ENCODE measurements around the gene CERK.
A peak's percentile ranks its signal among the peaks of the same experiment; 100 is the strongest.

The CERK gene

GRCh38 chr22:46681010-46681409, 57.0 kb downstream of the CERK start:
- ChIA-PET CTCF (no interaction called here), POLR2A (no interaction called here)

DNA sequence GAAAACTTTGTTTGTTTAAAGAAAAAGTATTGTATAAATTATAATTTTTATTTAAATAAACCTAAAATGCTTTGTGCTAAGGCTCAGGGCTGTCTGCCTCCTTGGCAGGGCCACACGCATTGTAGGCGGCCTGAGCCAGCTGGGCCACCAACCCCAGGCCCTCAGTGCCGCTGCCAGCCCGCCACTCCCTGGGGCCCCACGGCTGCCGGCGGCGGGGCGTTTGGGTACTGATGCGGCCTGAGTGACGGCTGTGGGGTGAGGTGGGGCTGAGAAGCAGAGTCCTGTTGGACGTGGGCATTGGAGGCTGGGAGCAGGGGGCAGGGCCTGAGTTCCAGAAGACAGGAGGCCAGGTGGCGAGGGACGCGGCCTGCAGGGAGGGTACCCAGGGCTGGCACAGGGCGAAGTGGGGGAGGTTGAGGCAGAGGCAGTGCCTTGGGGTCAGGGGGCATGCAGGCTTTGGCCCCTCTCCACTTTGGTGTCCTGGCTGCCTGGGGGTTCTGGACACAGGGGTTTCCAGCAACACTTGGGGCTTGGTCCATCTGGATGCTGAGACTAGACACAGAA, 58.3 kb downstream of the CERK start:
- Histone ChIP-seq H3K4me3 (ENCODE audit: control insufficient read depth in 1 of 7, extremely low read depth in 1 of 7, insufficient read depth in 4 of 7, low read depth in 2 of 7, low read length in 6 of 7) (no peak overlapping the region), H3K27me3 (replicated peaks in 2 of 5; ENCODE audit: control insufficient read depth in 4 of 5, insufficient read depth in 5 of 5, low read length in 4 of 5) (no peaks in the 10 kb centered on the region), H3K4me1 (ENCODE audit: control extremely low read depth in 1 of 4, control insufficient read depth in 4 of 4, insufficient read depth in 4 of 4, low read length in 3 of 4) (peaks cover 3 to 50% (median 29%) of the 10 kb centered on the region in 4 experiments), H3K9me3 (ENCODE audit: control extremely low read depth in 1 of 5, control insufficient read depth in 4 of 5, insufficient read depth in 2 of 5, low read depth in 1 of 5, low read length in 4 of 5) (no peaks in the 10 kb centered on the region), H3K27ac (ENCODE audit: insufficient read depth in 1 of 2, low read depth in 1 of 2, low read length in 2 of 2, poor library complexity in 1 of 2, severe bottlenecking in 2 of 2) (no peak overlapping the region), H3K36me3 (ENCODE audit: control insufficient read depth in 4 of 4, insufficient read depth in 4 of 4, low read length in 3 of 4) (peaks cover 3 to 60% (median 24%) of the 10 kb centered on the region in 4 experiments)
- CTCF ChIA-PET = interaction anchor here (1.4 kb wide), 1 partner anchor 53 kb away, joined by 3 read pairs; no protein-coding TSS in a partner anchor
- 97% methylated on average over 16 of the region's 16 CpGs for WGBS (ENCODE audit: insufficient coverage)
- no peak for DNase-seq
- POLR2A ChIA-PET = no interaction called here

More at GRCh38 chr22:46681010-46681409, 57.0 kb downstream of the CERK start:
- Histone ChIP-seq H3K4me3 (ENCODE audit: control insufficient read depth in 1 of 7, extremely low read depth in 1 of 7, insufficient read depth in 4 of 7, low read depth in 2 of 7, low read length in 6 of 7) (no peak overlapping the region), H3K9me3 (ENCODE audit: control extremely low read depth in 1 of 5, control insufficient read depth in 4 of 5, insufficient read depth in 2 of 5, low read depth in 1 of 5, low read length in 4 of 5) (no peaks in the 10 kb centered on the region), H3K27ac (ENCODE audit: insufficient read depth in 1 of 2, low read depth in 1 of 2, low read length in 2 of 2, poor library complexity in 1 of 2, severe bottlenecking in 2 of 2) (no peak overlapping the region), H3K36me3 (ENCODE audit: control insufficient read depth in 4 of 4, insufficient read depth in 4 of 4, low read length in 3 of 4) (peaks cover 3 to 52% (median 25%) of the 10 kb centered on the region in 4 experiments), H3K4me1 (ENCODE audit: control extremely low read depth in 1 of 4, control insufficient read depth in 4 of 4, insufficient read depth in 4 of 4, low read length in 3 of 4) (peaks cover 9 to 50% (median 29%) of the 10 kb centered on the region in 4 experiments), H3K27me3 (replicated peaks in 2 of 5; ENCODE audit: control insufficient read depth in 4 of 5, insufficient read depth in 5 of 5, low read length in 4 of 5) (no peaks in the 10 kb centered on the region)
- WGBS (ENCODE audit: insufficient coverage) = 96% methylated on average over 7 of the region's 7 CpGs
- peak in 2 of 3 donors; percentile 34 to 38 for DNase-seq

GRCh38 chr22:46678785-46679700, 59.0 kb downstream of the CERK start:
- Histone ChIP-seq H3K4me3 (ENCODE audit: control insufficient read depth in 1 of 7, extremely low read depth in 1 of 7, insufficient read depth in 4 of 7, low read depth in 2 of 7, low read length in 6 of 7) (no peak overlapping the region), H3K4me1 (ENCODE audit: control extremely low read depth in 1 of 4, control insufficient read depth in 4 of 4, insufficient read depth in 4 of 4, low read length in 3 of 4) (peaks cover 3 to 48% (median 31%) of the 10 kb centered on the region in 4 experiments), H3K9me3 (ENCODE audit: control extremely low read depth in 1 of 5, control insufficient read depth in 4 of 5, insufficient read depth in 2 of 5, low read depth in 1 of 5, low read length in 4 of 5) (no peaks in the 10 kb centered on the region), H3K27me3 (replicated peaks in 2 of 5; ENCODE audit: control insufficient read depth in 4 of 5, insufficient read depth in 5 of 5, low read length in 4 of 5) (no peaks in the 10 kb centered on the region), H3K36me3 (ENCODE audit: control insufficient read depth in 4 of 4, insufficient read depth in 4 of 4, low read length in 3 of 4) (peaks cover 3 to 57% (median 24%) of the 10 kb centered on the region in 4 experiments), H3K27ac (ENCODE audit: insufficient read depth in 1 of 2, low read depth in 1 of 2, low read length in 2 of 2, poor library complexity in 1 of 2, severe bottlenecking in 2 of 2) (no peak overlapping the region)
- POLR2A ChIA-PET = no interaction called here
- DNase-seq = no peak
- CTCF ChIA-PET = interaction anchor here (1.0 to 1.4 kb wide), 2 partner anchors 53 to 115 kb away, joined by 3 read pairs; no protein-coding TSS in a partner anchor
- 98% methylated on average over 29 of the region's 44 CpGs for WGBS (ENCODE audit: insufficient coverage)

DNA sequence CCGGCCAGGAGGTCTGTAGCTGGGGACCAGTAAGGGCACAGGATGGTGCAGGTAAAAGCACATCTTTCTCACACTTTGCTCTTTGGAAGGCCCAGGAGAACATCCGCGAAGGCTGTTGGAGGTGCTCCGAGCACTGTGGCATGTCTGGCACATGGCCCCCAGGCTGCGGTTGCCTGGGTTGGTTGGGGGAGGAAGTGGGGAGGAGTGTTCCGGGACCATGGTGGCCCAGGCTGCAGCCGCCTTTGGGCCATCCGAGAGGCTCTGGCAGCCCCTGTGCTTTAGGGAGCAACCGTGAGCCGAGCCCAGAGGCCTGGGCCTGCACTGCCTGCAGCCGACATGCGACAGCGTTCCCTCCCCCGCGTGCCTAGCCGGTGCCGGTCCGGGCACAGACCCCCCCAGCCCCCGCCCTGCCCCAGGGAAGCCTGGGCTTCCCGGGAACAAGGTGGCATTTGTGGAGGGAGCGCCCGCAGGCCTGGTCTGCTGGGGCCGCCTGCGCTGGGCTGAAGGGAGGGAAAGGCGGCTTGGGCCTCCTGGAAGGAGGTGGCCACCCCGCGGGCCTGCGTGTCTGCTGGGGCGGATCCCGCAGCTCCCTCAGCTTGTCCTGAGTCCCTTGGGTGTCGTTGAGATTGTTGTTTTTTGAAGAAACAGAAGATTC, 59.9 kb downstream of the CERK start:
- ChIA-PET POLR2A (no interaction called here), CTCF (interaction anchor here (1.0 to 1.3 kb wide), 2 partner anchors 114 to 115 kb away, joined by 3 read pairs; no protein-coding TSS in a partner anchor)
- Histone ChIP-seq H3K36me3 (ENCODE audit: control insufficient read depth in 4 of 4, insufficient read depth in 4 of 4, low read length in 3 of 4) (peaks cover 3 to 61% (median 25%) of the 10 kb centered on the region in 4 experiments), H3K4me1 (ENCODE audit: control extremely low read depth in 1 of 4, control insufficient read depth in 4 of 4, insufficient read depth in 4 of 4, low read length in 3 of 4) (peaks cover 0 to 55% (median 38%) of the 10 kb centered on the region in 4 experiments), H3K4me3 (ENCODE audit: control insufficient read depth in 1 of 7, extremely low read depth in 1 of 7, insufficient read depth in 4 of 7, low read depth in 2 of 7, low read length in 6 of 7) (no peak overlapping the region), H3K27me3 (replicated peaks in 2 of 5; ENCODE audit: control insufficient read depth in 4 of 5, insufficient read depth in 5 of 5, low read length in 4 of 5) (no peaks in the 10 kb centered on the region), H3K9me3 (ENCODE audit: control extremely low read depth in 1 of 5, control insufficient read depth in 4 of 5, insufficient read depth in 2 of 5, low read depth in 1 of 5, low read length in 4 of 5) (no peaks in the 10 kb centered on the region), H3K27ac (ENCODE audit: insufficient read depth in 1 of 2, low read depth in 1 of 2, low read length in 2 of 2, poor library complexity in 1 of 2, severe bottlenecking in 2 of 2) (no peak overlapping the region)
- DNase-seq = peak in 2 of 3 donors; percentile 55 to 58
- whole genome bisulfite sequencing (ENCODE audit: insufficient coverage) = 69% methylated on average over 28 of the region's 31 CpGs

GRCh38 chr22:46677323-46678002, 60.6 kb downstream of the CERK start:
- Histone ChIP-seq H3K4me1 (ENCODE audit: control extremely low read depth in 1 of 4, control insufficient read depth in 4 of 4, insufficient read depth in 4 of 4, low read length in 3 of 4) (peaks cover 0 to 61% (median 45%) of the 10 kb centered on the region in 4 experiments), H3K9me3 (ENCODE audit: control extremely low read depth in 1 of 5, control insufficient read depth in 4 of 5, insufficient read depth in 2 of 5, low read depth in 1 of 5, low read length in 4 of 5) (no peaks in the 10 kb centered on the region), H3K36me3 (ENCODE audit: control insufficient read depth in 4 of 4, insufficient read depth in 4 of 4, low read length in 3 of 4) (peaks cover 3 to 61% (median 24%) of the 10 kb centered on the region in 4 experiments), H3K27me3 (replicated peaks in 2 of 5; ENCODE audit: control insufficient read depth in 4 of 5, insufficient read depth in 5 of 5, low read length in 4 of 5) (no peaks in the 10 kb centered on the region), H3K4me3 (ENCODE audit: control insufficient read depth in 1 of 7, extremely low read depth in 1 of 7, insufficient read depth in 4 of 7, low read depth in 2 of 7, low read length in 6 of 7) (no peak overlapping the region), H3K27ac (ENCODE audit: insufficient read depth in 1 of 2, low read depth in 1 of 2, low read length in 2 of 2, poor library complexity in 1 of 2, severe bottlenecking in 2 of 2) (no peak overlapping the region)
- ChIA-PET CTCF (interaction anchor here (1.3 kb wide), 1 partner anchor 114 kb away, joined by 3 read pairs; no protein-coding TSS in a partner anchor), POLR2A (no interaction called here)
- DNase-seq = no peak
- WGBS (ENCODE audit: insufficient coverage) = 94% methylated on average over 28 of the region's 28 CpGs

- Histone ChIP-seq H3K36me3 (ENCODE audit: control insufficient read depth in 4 of 4, insufficient read depth in 4 of 4, low read length in 3 of 4) (peaks cover 3 to 55% (median 20%) of the 10 kb centered on the region in 4 experiments), H3K9me3 (ENCODE audit: control extremely low read depth in 1 of 5, control insufficient read depth in 4 of 5, insufficient read depth in 2 of 5, low read depth in 1 of 5, low read length in 4 of 5) (no peaks in the 10 kb centered on the region), H3K4me3 (ENCODE audit: control insufficient read depth in 1 of 7, extremely low read depth in 1 of 7, insufficient read depth in 4 of 7, low read depth in 2 of 7, low read length in 6 of 7) (no peak overlapping the region), H3K4me1 (ENCODE audit: control extremely low read depth in 1 of 4, control insufficient read depth in 4 of 4, insufficient read depth in 4 of 4, low read length in 3 of 4) (peaks cover 0 to 67% (median 51%) of the 10 kb centered on the region in 4 experiments), H3K27me3 (replicated peaks in 2 of 5; ENCODE audit: control insufficient read depth in 4 of 5, insufficient read depth in 5 of 5, low read length in 4 of 5) (no peaks in the 10 kb centered on the region), H3K27ac (ENCODE audit: insufficient read depth in 1 of 2, low read depth in 1 of 2, low read length in 2 of 2, poor library complexity in 1 of 2, severe bottlenecking in 2 of 2) (peak overlapping the region in 1 of 2 experiments; percentile 25)
- DNase-seq = no peak
- ChIA-PET CTCF (interaction anchor here (1.3 kb wide), 1 partner anchor 113 kb away, joined by 3 read pairs; no protein-coding TSS in a partner anchor), POLR2A (no interaction called here)
- WGBS (ENCODE audit: insufficient coverage) = 98% methylated on average over 12 of the region's 14 CpGs
Observed at GRCh38 chr22:46676881-46677280, 61.2 kb downstream of the CERK start.
